HCT116 (cell line): ENCODE results near the gene ST3GAL6. TPM values are rescaled to one million over a fixed set of nuclear protein-coding genes. Genes with fewer than 3 reads are reported as not detected.

Experiments
- ATAC-seq: fragments of 200-7000 bp; cut with Tn5 transposase; 2 replicates; pipeline ENCODE4 v1.9.1; 2020; ENCODE audit warnings: mild to moderate bottlenecking, moderate library complexity
- BruUV-seq: library from RNA; stranded (reverse); fragments of 400-500 nt; replicated peaks from 2 replicates; lab custom pipeline; 2021; lab: Mats Ljungman, UMichigan
- CTCF ChIA-PET: fragments of 300-600 bp; sonication (Branson Sonifier 250); formaldehyde crosslinking; loops from one replicate; lab custom pipeline; 2021; ENCODE audit warnings: antibody characterized with exemption; lab: Charles Lee
- POLR2A ChIA-PET: fragments of 300-600, 350-600 bp; sonication (Branson Sonifier 250); formaldehyde crosslinking; loops from one replicate; lab custom pipeline; 2021; ENCODE audit warnings: antibody characterized with exemption; lab: Charles Lee
- RAD21 ChIA-PET, 2 experiments: fragments of 300-600 bp; sonication (Branson Sonifier 250); formaldehyde crosslinking; loops; one replicate each; lab custom pipeline; 2023; ENCODE audit warnings: low total read pairs in 2 of 2; ENCODE audit not compliant: uncharacterized antibody in 2 of 2, unreplicated experiment in 2 of 2, low non-redundant PET in 1 of 2; lab: Charles Lee
- DNase-seq: peaks from one replicate; pipeline ENCODE4 v3.0.0-alpha.2; 2010; ENCODE audit warnings: low read depth, low spot score
- H2AFZ ChIP-seq: fragments of 200-600 bp; shearing (Covaris generic), sonication (generic); 2 replicates; pipeline ENCODE4 v1.6.1; 2017; ENCODE audit warnings: low read depth, mixed run types, mixed read lengths, antibody characterized with exemption, low read length; ENCODE audit not compliant: poor library complexity, severe bottlenecking
- H3K27ac ChIP-seq: 2 replicates; pipeline ENCODE4 v1.5.1; 2012; ENCODE audit warnings: low read depth, low read length
- H3K27me3 ChIP-seq: fragments of 200-600 bp; sonication (generic); 2 replicates; pipeline ENCODE4 v1.6.1; 2016; ENCODE audit warnings: mixed run types, low read length, mixed read lengths; ENCODE audit not compliant: insufficient read depth
- H3K36me3 ChIP-seq, 2 experiments: fragments of 200-500 bp in 1 of 2; fragments of 200-600 bp in 1 of 2; sonication (Bioruptor generic) in 1 of 2; sonication (generic) in 1 of 2; 2 replicates each; pipeline versions ENCODE4 v1.5.1 to v1.6.1; 2014 to 2016; ENCODE audit warnings: low read length in 2 of 2, inconsistent platforms in 1 of 2, mixed read lengths in 1 of 2, mixed run types in 1 of 2; ENCODE audit not compliant: insufficient read depth in 2 of 2, control insufficient read depth in 1 of 2
- H3K4me1 ChIP-seq, 2 experiments: fragments of 200-600 bp in 1 of 2; sonication (generic) in 1 of 2; 2 replicates each; pipeline versions ENCODE4 v1.5.1 to v1.6.1; 2012 to 2017; ENCODE audit warnings: low read length in 2 of 2, inconsistent platforms in 1 of 2, mild to moderate bottlenecking in 1 of 2, mixed read lengths in 1 of 2, mixed run types in 1 of 2, moderate library complexity in 1 of 2; ENCODE audit not compliant: insufficient read depth in 2 of 2, control insufficient read depth in 1 of 2
- H3K4me2 ChIP-seq: fragments of 200-600 bp; sonication (generic); 2 replicates; pipeline ENCODE4 v1.6.1; 2017; ENCODE audit warnings: mixed run types, low read length, mixed read lengths
- H3K4me3 ChIP-seq, 2 experiments: fragments of 200-600 bp in 1 of 2; sonication (generic) in 1 of 2; replicated peaks in 1 of 2; 2 replicates each; pipeline ENCODE4 v1.5.1; 2011 to 2016; ENCODE audit warnings: low read length in 2 of 2, control low read depth in 1 of 2, low read depth in 1 of 2, mild to moderate bottlenecking in 1 of 2, mixed read lengths in 1 of 2, mixed run types in 1 of 2
- H3K79me2 ChIP-seq: fragments of 200-600 bp; sonication (generic); 2 replicates; pipeline ENCODE4 v1.6.1; 2017; ENCODE audit warnings: mild to moderate bottlenecking, mixed run types, low read length, moderate library complexity, mixed read lengths; ENCODE audit not compliant: insufficient read depth
- H3K9ac ChIP-seq: fragments of 200-600 bp; sonication (generic); 2 replicates; pipeline ENCODE4 v1.6.1; 2016; ENCODE audit warnings: low read length, mixed read lengths
- H3K9me2 ChIP-seq: fragments of 200-600 bp; sonication (generic), shearing (Covaris generic); 2 replicates; pipeline ENCODE4 v1.6.1; 2017; ENCODE audit warnings: mixed run types, mild to moderate bottlenecking, moderate library complexity; ENCODE audit not compliant: insufficient read depth
- H3K9me3 ChIP-seq, 2 experiments: fragments of 200-500 bp in 1 of 2; fragments of 200-600 bp in 1 of 2; sonication (Bioruptor generic) in 1 of 2; sonication (generic) in 1 of 2; 2 replicates each; pipeline ENCODE4 v1.6.1; 2014 to 2017; ENCODE audit warnings: low read length in 2 of 2, mixed read lengths in 2 of 2, inconsistent platforms in 1 of 2, low read depth in 1 of 2, mild to moderate bottlenecking in 1 of 2, mixed run types in 1 of 2, moderate library complexity in 1 of 2; ENCODE audit not compliant: control insufficient read depth in 1 of 2, insufficient read depth in 1 of 2
- H4K20me1 ChIP-seq: fragments of 200-600 bp; sonication (generic), shearing (Covaris generic); 2 replicates; pipeline ENCODE4 v1.6.1; 2017; ENCODE audit warnings: mixed run types, mild to moderate bottlenecking, moderate library complexity; ENCODE audit not compliant: insufficient read depth
- ELF1 ChIP-seq: IDR thresholded peaks from 2 replicates; pipeline ENCODE4 v1.6.1; 2012; ENCODE audit warnings: low read depth, borderline replicate concordance
- EZH2phosphoT487 ChIP-seq: fragments of 200-600 bp; IDR thresholded peaks from 2 replicates; pipeline ENCODE4 v1.6.1; 2018; ENCODE audit warnings: antibody characterized with exemption, borderline replicate concordance
- FOSL1 ChIP-seq: IDR thresholded peaks from 2 replicates; pipeline ENCODE4 v1.6.1; 2012; ENCODE audit warnings: low read depth
- POLR2A ChIP-seq: IDR thresholded peaks from 2 replicates; pipeline ENCODE4 v1.7.0; 2011; ENCODE audit warnings: borderline replicate concordance; ENCODE audit not compliant: insufficient read depth, insufficient read length; ENCODE audit errors: extremely low read depth
- RAD21 ChIP-seq: IDR thresholded peaks from 2 replicates; pipeline ENCODE4 v1.6.1; 2012; ENCODE audit warnings: low read depth, mild to moderate bottlenecking
- SP1 ChIP-seq: IDR thresholded peaks from 2 replicates; pipeline ENCODE4 v1.6.1; 2012; ENCODE audit warnings: low read depth
- YY1 ChIP-seq: IDR thresholded peaks from 2 replicates; pipeline ENCODE4 v1.6.1; 2011; ENCODE audit warnings: low read length, low read depth, moderate library complexity, mild to moderate bottlenecking; ENCODE audit not compliant: insufficient replicate concordance; ENCODE audit errors: extremely low read depth
- ZFX ChIP-seq: fragments of 450-650 bp; IDR thresholded peaks from 2 replicates; pipeline ENCODE4 v1.6.1; 2017
- ZNF274 ChIP-seq: fragments of 200-500 bp; sonication (Bioruptor generic); IDR thresholded peaks from 2 replicates; pipeline ENCODE4 v1.6.1; 2014; ENCODE audit warnings: mild to moderate bottlenecking, low read depth, low read length, inconsistent platforms
- intact Hi-C: fragments of 100-400 bp; cut with micrococcal nuclease; formaldehyde crosslinking; loops from 2 replicates; pipeline ENCODE4 v1.10.0; 2022
- total RNA-seq: library from RNA; stranded (reverse); gene quantifications from one replicate; pipeline ENCODE4 v1.2.1, GENCODE V29; 2021; ENCODE audit not compliant: unreplicated experiment
- TF ChIP-seq, protein P1 (sequence below), 3 experiments: fragments of 200-600 bp in 1 of 3; sonication (generic) in 1 of 3; IDR thresholded peaks in 2 of 3; conservative IDR thresholded peaks in 1 of 3; 2 replicates each; pipeline ENCODE4 v1.5.1; 2012 to 2017; ENCODE audit warnings: low read depth in 2 of 3, low read length in 2 of 3, antibody characterized with exemption in 1 of 3, borderline replicate concordance in 1 of 3, control low read depth in 1 of 3, mild to moderate bottlenecking in 1 of 3, mixed read lengths in 1 of 3, mixed run types in 1 of 3, moderate library complexity in 1 of 3; ENCODE audit not compliant: insufficient read depth in 1 of 3
- TF ChIP-seq, protein P2 (sequence below): IDR thresholded peaks from 2 replicates; pipeline ENCODE4 v1.6.1; 2012

Gene ST3GAL6
- total RNA-seq, 1 experiment from 2014 or later: 10.6 TPM

DNA sequence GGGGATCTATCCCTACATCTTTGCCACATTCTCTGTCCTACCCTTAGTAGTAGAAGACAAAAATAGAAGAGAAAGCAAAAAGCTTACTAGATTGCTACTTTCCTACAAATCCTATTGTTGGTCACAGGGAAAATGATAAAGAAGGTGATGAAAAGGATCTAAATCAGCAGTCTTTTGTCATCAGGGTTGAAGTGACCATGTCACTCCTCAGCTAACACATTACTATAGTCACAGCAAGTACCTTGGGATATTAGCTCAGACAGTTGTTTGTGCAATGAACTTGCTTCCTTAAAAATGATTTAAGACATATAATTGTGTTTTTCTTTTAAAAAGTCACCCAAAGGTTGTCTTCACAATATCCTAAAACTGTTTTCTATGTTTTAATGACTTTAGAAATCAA is 6.3 kb downstream of the ST3GAL6 start:
- DNase-seq: no peak
- Histone ChIP-seq H3K79me2 (no peaks in the 10 kb centered on the region), H3K36me3 (no peaks in the 10 kb centered on the region), H3K27me3 (no peaks in the 10 kb centered on the region), H3K4me2 (no peak overlapping the region), H3K4me3 (no peak overlapping the region)
- POLR2A ChIA-PET: no interaction called here
- BruUV-seq: no TSS peak
- CTCF ChIA-PET: no interaction called here
- TF ChIP-seq EZH2phosphoT487 (no peak), ELF1 (no peak), RAD21 (no peak), FOSL1 (no peak), YY1 (no peak), ZFX (no peak), SP1 (no peak), ZNF274 (no peak), POLR2A (no peak)
- TF ChIP-seq, protein P1, sequence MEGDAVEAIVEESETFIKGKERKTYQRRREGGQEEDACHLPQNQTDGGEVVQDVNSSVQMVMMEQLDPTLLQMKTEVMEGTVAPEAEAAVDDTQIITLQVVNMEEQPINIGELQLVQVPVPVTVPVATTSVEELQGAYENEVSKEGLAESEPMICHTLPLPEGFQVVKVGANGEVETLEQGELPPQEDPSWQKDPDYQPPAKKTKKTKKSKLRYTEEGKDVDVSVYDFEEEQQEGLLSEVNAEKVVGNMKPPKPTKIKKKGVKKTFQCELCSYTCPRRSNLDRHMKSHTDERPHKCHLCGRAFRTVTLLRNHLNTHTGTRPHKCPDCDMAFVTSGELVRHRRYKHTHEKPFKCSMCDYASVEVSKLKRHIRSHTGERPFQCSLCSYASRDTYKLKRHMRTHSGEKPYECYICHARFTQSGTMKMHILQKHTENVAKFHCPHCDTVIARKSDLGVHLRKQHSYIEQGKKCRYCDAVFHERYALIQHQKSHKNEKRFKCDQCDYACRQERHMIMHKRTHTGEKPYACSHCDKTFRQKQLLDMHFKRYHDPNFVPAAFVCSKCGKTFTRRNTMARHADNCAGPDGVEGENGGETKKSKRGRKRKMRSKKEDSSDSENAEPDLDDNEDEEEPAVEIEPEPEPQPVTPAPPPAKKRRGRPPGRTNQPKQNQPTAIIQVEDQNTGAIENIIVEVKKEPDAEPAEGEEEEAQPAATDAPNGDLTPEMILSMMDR (IDR thresholded peaks at IDR 0.05 in 2 of 3, conservative IDR thresholded peaks at IDR 0.05 in 1 of 3; ENCODE audit: borderline replicate concordance in 1 of 3, insufficient read depth in 1 of 3, low read depth in 2 of 3, low read length in 2 of 3): no peak
- TF ChIP-seq, protein P2, sequence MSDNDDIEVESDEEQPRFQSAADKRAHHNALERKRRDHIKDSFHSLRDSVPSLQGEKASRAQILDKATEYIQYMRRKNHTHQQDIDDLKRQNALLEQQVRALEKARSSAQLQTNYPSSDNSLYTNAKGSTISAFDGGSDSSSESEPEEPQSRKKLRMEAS: no peak
- TF ChIP-seq, all 23 proteins: peak for 0
- Histone ChIP-seq H3K9ac (no peak overlapping the region), H2AFZ (no peak overlapping the region), H4K20me1 (no peaks in the 10 kb centered on the region), H3K4me1 (no peaks in the 10 kb centered on the region), H3K27ac (no peak overlapping the region), H3K9me2 (no peaks in the 10 kb centered on the region), H3K9me3 (no peaks in the 10 kb centered on the region)
- RAD21 ChIA-PET: no interaction called here
- no peak for ATAC-seq
- intact Hi-C loops: no loop called here
